ENCODE data around the gene LAIR2.

DNA sequence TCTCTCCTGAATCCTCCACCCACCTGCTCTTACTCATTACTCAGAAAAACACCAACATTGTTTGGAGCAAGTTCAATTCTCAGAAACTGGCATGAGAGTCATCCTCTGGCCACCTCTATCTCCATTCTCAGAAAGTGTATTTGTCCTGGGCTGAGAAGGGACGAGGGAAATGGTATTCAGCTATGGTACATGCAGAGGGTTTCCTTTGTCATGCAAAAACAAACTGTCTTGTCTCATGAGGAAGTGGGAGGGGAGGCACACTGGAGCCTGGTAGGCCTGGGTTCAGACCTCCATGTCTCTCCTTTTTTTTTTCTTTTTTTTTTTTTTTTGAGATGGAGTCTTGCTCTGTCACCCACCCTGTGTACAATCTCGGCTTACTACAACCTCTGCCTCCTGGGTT is 39.1 kb downstream of the LAIR2 start:
- no peak for TF ChIP-seq EZH2 (IDR thresholded peaks at IDR 0.05; ENCODE audit: low read length, missing control alignments)
- TF ChIP-seq, protein P1, sequence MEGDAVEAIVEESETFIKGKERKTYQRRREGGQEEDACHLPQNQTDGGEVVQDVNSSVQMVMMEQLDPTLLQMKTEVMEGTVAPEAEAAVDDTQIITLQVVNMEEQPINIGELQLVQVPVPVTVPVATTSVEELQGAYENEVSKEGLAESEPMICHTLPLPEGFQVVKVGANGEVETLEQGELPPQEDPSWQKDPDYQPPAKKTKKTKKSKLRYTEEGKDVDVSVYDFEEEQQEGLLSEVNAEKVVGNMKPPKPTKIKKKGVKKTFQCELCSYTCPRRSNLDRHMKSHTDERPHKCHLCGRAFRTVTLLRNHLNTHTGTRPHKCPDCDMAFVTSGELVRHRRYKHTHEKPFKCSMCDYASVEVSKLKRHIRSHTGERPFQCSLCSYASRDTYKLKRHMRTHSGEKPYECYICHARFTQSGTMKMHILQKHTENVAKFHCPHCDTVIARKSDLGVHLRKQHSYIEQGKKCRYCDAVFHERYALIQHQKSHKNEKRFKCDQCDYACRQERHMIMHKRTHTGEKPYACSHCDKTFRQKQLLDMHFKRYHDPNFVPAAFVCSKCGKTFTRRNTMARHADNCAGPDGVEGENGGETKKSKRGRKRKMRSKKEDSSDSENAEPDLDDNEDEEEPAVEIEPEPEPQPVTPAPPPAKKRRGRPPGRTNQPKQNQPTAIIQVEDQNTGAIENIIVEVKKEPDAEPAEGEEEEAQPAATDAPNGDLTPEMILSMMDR (conservative IDR thresholded peaks at IDR 0.05 in 1 of 2, IDR thresholded peaks at IDR 0.05 in 1 of 2; ENCODE audit: low read depth in 1 of 2, low read length in 2 of 2): no peak
